GM21360 (cell line): ENCODE data around the gene PHF21A.

Experiments used
- ATAC-seq: cut with Tn5 transposase; IDR thresholded peaks from one replicate; pipeline ENCODE4 v1.9.1; 2021; ENCODE audit warnings: mild to moderate bottlenecking, moderate library complexity; ENCODE audit not compliant: unreplicated experiment

Gene PHF21A

DNA sequence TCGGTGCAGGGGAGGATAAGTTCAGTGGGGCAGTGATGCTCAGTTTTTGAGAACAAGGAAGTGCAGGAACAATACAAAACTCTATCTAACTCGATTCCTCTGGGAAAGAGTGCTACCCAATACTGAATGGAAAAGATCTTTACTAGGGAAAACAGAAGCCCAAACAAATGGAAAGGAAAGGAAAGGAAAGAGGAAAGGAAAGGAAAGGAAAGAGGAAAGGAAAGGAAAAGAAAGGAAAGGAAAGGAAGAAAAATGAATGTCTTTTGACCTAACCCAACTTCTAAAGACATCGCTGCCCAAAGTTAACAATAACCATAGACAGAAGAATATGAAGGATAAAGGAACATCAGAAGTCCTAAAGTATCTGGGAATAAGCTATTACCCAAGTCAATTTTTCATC is 41.6 kb downstream of the PHF21A start:
- no peak for ATAC-seq

DNA sequence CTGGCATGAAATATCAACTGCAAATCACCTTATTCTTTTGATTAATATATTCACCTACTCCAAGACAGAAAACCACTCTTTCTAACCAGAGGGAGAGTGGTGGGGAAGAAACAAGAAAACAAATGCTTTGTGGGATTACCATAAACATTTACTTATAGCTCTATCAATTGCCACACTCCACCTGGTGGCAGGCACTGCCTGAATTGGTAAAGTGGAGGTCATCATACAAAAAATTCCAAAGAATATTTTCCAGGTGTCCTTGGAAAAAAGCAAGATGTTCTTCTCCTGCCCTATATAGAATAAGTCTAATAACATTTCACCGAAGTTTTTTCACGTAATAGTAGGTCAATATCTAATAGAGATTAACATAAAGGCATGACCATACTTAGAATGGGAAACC is 45.3 kb downstream of the PHF21A start:
- no peak for ATAC-seq

GRCh38 chr11:46075168-46075567 is 46.1 kb downstream of the PHF21A start:
- ATAC-seq: no peak

GRCh38 chr11:46073632-46074031 is 47.6 kb downstream of the PHF21A start:
- no peak for ATAC-seq

- ATAC-seq: no peak
These were observed 48.9 kb downstream of the PHF21A start for GRCh38 chr11:46072172-46072964.

DNA sequence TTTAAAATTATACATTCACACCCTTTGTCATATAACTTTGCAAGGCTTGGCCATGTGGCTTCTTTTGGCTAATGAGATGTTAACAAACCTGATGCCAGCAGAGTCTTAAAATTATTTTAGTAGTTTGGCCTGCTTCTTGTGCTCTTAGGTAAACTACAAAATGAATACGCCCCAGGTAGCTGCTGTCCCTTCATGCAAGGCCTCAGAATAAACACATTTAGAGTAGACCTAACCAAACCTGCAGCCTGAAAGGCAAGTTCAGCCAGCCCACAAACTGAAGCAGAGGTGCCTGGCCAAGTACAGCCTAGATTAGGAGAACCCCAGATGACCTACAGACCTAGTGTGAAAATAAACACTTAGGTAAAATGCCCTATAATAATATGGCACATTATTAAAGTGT is 50.2 kb downstream of the PHF21A start:
- no peak for ATAC-seq

DNA sequence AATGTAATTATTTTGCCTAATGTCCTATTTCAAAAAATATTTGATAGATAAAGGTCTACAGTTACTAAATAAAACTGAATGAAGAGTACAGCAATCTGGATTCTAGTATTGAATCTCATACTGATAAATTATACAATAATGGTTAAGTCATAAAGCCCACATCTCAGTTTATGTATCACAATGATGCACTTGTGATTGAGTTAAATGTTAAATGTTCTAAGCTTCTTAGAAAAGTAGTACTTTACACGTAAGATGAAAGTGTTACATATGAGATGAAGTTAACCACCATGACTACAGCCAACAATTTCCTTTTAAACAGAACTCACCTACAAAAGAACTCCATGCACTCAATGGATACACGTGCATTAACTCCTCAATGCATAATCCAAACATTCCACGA is 51.7 kb downstream of the PHF21A start:
- ATAC-seq: no peak

- no peak for ATAC-seq
These were observed 54.9 kb downstream of the PHF21A start for GRCh38 chr11:46066335-46066734.

- ATAC-seq: no peak
These were observed 55.6 kb downstream of the PHF21A start for GRCh38 chr11:46065681-46066080.

DNA sequence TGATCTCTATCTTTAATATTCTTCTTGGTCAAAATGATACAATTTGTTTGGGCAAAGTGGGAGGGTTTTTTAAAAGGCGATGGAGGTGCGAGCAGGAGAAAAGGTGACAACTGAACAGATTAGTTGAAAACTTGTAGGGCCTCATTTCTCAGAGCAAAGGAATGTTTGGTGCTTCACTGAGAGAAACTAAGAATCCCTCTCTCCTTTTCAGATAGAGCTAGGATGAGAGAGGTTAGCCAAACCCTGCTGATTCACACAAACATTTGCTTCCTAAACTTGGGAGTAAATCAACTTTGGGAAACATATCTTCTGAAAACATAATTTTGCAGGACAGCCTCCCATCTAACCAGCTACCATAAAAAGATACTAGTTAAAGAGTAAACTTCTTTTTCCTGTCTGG is 57.0 kb downstream of the PHF21A start:
- ATAC-seq: no peak

GRCh38 chr11:46063138-46063537 is 58.1 kb downstream of the PHF21A start:
- ATAC-seq: no peak

- no peak for ATAC-seq
These were observed 61.2 kb downstream of the PHF21A start for GRCh38 chr11:46060013-46060412.

GRCh38 chr11:46057489-46057888 is 63.8 kb downstream of the PHF21A start:
- ATAC-seq: no peak

DNA sequence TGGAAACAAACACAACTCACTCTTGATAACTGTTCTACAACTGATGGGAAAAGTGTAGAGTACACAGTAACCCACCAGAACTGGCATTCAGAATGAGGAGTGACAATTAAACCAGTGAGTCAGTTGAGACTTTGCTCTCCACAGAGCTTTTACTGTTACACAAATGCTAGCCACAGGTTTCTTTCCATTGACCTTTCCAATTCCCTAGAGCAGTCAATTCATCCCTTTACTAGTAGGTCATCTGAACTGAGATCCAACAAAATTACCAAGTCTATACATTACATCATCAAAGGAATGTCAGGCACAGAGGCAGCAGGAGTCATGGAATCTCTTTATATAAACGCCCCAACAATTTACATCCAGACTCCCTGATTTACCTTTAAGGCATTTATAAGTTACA is 65.9 kb downstream of the PHF21A start:
- no peak for ATAC-seq

- no peak for ATAC-seq
These were observed 70.2 kb downstream of the PHF21A start for GRCh38 chr11:46051102-46051501.

DNA sequence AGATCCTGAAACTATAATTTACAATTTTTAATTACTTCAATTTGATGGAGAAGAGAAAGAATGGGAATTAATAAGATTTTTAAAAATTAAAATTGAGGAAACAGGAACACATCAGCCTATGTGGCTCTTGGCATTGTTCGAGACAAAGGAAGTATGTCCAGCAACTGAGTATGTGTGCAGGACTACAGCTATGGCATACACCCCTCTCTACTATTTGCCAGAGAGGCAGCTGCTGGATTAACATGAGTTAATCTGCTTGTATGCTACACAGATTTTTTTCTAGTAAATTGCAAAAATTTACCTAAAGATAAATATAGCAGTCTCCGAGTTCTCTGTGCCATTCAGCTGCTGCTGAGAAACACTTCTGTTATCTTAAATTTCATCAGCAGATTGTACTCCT is 70.6 kb downstream of the PHF21A start:
- no peak for ATAC-seq

GRCh38 chr11:46050003-46050461 is 71.2 kb downstream of the PHF21A start:
- no peak for ATAC-seq

GRCh38 chr11:46049325-46049897 is 71.8 kb downstream of the PHF21A start:
- ATAC-seq: no peak

DNA sequence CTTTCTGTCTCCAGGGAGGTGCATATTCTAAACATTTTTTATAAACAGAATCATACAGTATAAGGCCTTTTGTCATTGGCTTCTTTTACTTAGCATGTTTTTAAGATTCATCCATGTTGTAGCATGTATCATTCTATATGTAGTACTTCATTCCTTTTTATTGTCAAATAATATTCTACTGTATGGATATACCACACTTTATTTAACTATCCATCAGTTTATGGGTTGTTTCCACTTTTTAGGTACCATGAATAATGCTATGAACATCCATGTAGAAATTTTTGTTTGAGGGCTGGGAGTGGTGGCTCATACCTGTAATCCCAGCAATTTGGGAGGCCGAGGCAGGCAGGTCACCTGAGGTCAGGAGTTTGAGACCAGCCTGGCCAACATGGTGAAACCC is 73.1 kb downstream of the PHF21A start:
- no peak for ATAC-seq

GRCh38 chr11:46047520-46047919 is 73.7 kb downstream of the PHF21A start:
- no peak for ATAC-seq

GRCh38 chr11:46045811-46046210 is 75.4 kb downstream of the PHF21A start:
- ATAC-seq: no peak

DNA sequence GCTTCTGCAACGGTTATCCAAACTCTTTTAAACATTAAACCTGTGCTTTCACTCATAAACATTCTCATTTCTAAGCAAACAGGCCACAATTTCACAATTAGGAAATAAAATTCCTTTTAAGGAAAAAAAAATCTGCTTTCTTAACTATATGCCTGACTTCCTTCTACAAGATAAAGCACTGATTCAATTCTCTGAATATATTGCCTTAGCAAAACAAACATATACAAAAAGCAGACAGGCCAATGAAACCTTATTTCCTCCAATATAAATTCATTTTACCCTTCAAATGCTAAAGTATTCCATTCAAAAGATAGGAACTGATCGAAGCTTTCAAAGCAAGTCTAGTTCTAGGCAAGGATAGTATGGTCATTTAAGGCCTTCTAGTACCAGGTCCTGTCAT is 76.7 kb downstream of the PHF21A start:
- ATAC-seq: no peak

GRCh38 chr11:46039990-46040389 is 81.3 kb downstream of the PHF21A start:
- no peak for ATAC-seq
